ENCODE measurements around the gene SCAMP5.

SCAMP5 gene

DNA sequence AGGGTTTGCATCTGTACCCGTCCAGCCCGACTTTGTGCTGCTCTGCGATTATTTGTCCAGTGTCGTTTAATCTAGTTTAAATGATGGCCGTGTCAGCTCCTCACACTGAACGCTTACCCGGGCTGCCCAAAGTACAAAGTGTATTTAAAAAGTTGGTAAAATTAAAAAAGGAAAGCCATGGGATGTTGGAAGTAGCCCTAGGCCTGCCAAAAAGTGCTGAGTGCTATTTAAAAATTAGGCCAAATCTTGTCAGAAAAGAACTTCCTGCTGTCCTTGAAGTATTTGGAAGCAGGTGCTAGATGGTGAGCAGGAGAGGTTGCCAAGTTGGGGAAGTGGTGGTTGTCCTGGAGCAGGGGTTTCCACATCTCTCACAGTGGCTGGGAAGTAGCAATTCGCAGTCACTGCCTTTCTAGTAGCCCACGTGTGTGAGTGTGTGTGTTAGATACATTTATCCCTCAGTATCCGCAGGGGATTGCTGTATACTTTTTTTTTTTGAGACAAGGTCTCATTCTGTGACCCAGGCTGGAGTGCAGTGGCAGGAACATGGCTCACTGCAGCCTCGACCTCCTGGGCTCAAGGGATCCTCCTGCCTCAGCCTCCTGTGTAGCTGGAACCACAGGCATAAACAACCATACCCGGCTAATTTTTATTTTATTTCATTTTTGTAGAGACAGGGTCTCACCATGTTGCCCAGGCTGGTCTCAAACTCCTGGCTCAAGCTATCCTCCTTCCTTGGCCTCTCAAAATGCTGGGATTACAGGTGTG is 28.7 kb downstream of the SCAMP5 start:
- FAIRE-seq: no peak

DNA sequence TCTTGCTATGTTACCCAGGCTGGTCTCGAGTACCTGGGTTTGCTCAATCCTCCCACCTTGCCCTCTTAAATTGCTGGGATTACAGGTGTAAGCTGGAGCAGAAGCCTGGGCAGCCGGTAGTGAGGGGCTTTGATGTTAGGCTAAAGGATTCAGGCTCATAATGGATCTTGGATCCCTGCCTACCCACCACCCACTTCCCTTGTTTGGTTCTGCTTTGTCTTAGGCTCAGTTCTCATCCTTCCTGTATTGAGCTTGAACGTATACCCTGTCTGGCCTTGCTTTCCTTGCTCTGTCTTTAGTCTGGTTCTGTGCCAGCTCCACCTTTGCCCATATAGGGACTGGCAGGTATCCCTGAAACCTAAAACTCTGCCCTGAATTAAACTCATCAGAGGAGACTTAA is 29.7 kb downstream of the SCAMP5 start:
- no peak for FAIRE-seq

GRCh38 chr15:75025548-75026260 is 30.3 kb downstream of the SCAMP5 start:
- no peak for FAIRE-seq

DNA sequence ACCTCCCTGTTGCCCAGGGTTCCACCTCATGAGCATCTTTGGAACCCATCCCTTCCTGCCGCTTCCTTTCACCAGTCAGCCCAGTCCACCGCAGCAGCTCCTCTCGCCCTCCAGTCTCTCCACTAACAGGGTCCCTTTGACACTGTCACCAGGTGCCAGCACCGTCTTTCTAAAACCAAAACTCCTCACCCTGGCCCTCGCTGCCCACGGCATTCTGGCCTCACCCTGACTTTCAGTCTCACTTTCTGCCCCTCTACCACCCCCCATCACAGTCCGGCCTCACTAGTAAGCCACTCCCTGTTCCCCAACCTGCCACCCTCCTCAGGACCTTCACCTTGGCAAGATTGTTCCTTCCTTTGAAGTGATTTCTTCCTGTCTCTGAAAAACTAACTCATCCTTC is 32.2 kb downstream of the SCAMP5 start:
- no peak for FAIRE-seq

DNA sequence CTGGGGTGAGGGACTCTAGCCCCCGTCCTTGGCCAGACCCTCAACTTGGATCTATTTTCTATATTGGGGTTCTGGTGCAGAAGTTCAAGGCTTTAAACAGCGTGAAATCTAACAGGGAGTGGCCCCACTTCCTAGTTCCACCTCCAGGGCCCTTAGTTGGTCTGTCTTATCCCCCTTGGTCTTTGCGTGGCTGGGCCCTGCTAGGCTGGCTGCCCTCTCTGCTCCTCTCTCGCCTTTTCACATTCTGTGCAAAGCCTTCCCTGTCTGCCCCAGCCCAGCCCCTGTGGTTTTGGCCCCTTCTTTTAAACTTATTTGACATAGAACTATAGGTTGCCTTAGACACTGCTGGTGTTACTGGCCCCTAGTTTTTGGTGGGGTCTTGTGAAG is 33.6 kb downstream of the SCAMP5 start:
- no peak for FAIRE-seq

GRCh38 chr15:75029378-75030022 is 34.1 kb downstream of the SCAMP5 start:
- no peak for FAIRE-seq

DNA sequence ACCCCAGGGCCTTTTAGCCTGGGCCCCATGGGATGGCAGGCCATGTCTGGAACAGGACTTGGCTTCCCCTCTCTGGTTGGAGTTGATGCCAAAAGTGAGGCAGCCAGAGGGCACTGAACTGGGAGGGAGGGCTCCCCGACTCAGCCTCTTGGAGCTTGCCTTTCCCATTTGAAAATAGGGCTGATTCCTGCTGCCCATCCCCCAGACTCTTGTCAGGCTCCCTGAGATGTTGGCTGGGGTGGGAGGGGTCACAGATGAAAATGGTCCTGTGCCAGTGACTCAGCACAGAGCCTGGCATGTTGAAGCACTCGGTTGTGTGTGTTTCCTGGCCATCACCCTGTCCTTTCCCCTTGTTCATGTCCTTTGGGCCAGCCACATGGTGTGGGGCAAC is 34.7 kb downstream of the SCAMP5 start:
- FAIRE-seq: no peak

GRCh38 chr15:75030424-75030823 is 35.1 kb downstream of the SCAMP5 start:
- FAIRE-seq: no peak

DNA sequence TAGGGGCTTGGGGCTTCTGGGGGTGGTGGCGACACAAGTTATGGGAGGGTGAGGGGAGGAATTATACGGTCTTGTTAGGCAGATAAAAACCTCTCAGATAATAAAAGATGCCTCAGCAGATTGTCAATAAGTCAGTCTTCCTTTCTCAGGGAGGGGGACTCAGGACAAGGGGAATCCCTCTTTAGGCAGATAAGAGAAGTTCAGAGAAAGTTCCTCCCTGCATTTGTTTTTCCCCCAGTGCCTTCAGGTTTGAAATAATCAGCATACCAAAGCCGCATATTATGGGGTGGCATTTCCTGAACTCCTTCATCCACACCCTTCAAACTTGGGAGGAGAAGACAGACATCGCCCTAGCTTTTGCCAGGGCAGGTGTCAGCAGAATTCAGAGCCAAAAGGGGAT is 36.5 kb downstream of the SCAMP5 start:
- no peak for FAIRE-seq

DNA sequence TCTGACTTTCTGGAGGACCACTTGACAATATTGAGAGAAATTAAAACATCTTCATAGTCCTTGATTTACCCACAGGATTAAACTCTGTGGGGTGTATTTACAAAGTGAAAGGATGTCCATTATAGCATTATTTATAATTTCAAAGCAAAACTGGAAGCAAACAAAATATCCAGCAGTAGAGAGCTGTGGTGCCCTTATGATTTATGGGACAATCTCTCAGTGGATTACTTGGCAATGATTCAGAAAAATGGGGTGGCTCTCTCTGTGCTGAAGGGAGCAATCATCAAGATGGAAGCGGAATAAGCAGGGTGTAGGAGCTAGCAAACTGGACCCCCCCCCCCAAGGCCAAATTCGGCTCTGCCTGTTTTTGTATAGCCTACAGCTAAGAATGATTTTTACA is 37.0 kb downstream of the SCAMP5 start:
- no peak for FAIRE-seq

DNA sequence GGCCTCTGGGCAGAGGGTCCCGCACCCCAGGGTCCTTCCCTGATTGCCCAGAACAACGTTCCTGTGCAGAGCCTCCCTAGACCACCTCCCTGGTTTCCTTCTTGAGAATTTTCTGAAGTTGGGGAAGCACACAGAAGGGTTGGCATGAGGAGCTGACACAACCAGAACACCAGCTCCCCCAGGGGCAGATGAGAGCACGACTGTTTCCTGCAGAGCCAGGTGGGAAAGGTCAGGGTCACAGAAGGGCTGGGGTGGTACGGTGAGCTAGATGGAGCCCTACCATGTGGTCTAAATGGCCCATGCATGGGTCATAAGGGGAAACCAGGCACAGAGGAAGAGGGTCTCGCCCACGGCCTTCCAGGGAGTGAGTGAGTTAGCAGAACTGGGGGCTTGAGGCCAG is 38.4 kb downstream of the SCAMP5 start:
- no peak for FAIRE-seq

GRCh38 chr15:75034615-75035014 is 39.3 kb downstream of the SCAMP5 start:
- FAIRE-seq: no peak

DNA sequence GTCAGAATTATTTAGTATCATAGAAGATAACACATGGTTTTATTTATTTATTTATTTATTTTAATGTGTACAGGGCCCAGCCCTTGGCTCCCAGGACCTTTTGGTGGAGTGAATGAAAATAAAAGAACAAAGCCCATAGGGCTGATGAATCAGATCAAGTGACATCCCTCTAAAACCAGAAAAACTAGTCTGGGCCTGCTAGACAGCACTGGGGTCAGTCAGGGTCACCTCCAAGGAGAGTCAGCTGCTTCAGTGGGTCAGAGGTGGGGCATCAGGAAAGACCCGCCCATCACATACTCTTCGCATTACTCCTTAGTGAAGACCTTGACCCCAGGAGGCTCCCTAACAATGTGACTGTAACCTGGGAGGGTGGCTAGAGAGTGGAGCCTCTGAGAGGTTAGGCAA is 40.9 kb downstream of the SCAMP5 start:
- FAIRE-seq: no peak

DNA sequence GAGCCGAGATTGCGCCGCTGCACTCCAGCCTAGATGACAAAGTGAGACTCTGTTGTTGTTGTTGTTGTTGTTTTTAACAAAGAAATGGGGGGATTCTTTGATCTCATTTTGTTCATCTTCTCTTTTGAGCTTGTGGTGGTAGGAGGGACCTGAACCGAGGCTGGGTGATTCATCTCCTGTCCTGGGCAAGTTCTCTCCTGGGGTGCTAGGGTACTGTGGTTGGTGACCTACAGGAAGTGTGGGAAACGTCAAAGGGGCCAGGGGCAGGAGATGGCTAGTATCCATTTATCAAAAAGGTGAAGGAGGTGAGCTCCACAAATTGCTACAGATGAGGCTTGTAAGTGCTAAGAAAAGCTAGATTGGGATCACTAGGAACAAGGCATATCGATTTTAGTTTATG is 42.3 kb downstream of the SCAMP5 start:
- no peak for FAIRE-seq

GRCh38 chr15:75038231-75038630 is 42.9 kb downstream of the SCAMP5 start:
- no peak for FAIRE-seq

DNA sequence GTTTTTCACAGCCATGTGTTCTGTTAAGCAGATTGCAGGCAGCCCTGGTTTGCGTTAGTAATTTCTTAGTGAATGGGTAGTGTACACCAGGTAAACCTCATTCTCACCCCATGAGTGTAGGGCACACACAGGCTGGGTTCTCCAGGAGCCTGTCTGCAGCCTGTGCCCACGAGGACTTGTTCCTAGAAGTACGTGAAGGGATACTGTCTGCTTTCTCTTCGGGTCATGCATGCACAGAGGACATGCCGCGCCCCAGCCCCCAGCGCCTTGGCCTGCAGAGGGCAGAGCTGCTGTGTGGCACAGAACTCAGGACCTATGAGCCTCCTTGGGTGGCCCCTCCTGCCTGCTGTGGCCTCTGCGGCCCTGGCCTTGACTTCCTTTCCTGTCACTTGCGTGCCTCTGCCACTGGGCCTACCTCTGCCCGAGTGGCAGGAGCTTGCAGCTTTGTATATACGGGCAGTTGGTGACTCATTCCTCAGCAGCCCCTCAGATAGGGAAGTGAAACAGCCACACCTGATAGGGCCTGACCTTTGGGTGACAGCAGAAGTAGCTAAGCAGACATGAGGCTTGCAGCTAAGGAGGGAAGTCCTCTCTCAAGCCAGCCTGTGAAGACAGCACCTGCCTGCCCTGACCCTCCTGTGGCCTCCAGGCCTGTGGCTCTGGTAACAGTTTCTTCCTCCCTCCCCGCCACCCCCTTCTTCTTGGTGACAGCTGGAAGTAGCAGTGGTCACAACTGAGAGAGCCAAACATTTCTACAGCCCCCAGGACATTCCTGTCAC is 47.6 kb downstream of the SCAMP5 start:
- no peak for FAIRE-seq

DNA sequence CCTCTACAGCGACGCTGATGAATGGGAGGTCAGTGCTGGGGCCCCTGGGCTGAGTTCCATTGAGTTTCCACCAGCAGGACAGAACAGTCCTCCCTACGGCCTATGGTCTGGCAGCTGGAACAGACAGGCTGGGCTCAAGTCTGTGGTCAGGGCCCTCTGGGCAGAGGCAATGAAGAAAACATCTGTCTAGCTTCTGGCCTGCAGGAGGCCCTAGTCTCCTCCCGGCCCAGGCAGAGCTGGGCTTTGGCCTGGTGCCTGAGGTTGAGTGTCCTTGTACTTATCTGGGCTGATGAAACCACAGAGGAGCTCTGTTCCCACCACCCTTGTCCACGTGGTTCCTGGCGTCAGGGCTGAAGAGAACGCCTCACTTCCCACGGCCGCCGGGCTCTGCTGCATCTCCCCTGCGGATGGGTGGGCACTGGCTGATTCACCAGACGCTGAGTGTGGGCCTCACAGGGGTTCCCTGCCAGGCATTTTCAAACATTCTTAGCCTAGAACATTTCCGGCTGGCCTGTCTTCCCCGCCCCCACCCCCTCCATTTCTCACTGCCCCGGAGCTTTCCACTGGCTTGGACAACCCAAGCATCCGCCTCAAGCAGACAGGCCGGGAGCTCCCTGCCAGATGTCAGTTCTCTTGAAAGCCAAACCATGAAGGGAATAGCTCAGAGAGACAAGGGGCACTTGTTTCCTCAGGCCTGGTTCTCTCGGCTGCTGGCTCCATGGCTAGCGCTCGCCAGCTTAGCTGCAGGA is 48.3 kb downstream of the SCAMP5 start:
- FAIRE-seq: no peak

GRCh38 chr15:75044258-75044878 is 49.0 kb downstream of the SCAMP5 start:
- FAIRE-seq: no peak

DNA sequence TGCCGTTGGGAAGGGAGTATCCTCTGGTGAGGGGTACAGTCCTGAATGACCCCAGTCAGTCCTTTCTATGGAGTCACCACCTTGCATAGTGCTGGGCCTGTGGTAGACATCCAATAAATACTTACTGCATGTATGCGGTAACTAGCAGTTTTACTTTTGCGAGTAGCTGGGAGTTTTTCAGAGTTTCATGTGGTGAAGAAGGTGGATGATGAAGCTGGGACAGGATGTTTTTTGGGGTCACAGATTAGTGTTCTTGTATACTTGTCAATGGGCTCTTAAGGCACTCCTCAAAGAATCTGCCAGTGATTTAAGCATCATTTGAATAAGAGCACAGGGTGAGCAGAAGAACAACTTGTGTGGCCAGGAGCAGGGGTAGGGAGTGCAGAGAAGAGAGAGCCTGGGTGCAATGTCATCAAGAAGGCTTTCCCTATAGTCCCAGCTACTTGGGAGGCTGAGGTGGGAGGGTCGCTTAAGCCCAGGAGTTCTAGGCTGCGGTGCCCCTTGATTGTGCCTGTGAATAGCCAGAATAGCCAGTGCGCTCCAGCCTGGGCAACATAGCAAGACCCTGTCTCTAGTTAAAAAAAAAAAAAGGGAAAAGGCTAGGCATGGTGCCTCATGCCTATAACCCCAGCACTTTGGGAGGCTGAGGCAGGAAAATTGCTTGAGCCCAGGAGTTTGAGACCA is 50.1 kb downstream of the SCAMP5 start:
- FAIRE-seq: no peak

- no peak for FAIRE-seq
Observed at GRCh38 chr15:75048394-75048793, 53.0 kb downstream of the SCAMP5 start.

GRCh38 chr15:75049392-75049791 is 54.0 kb downstream of the SCAMP5 start:
- no peak for FAIRE-seq

- FAIRE-seq: no peak
Observed at GRCh38 chr15:75050283-75050682, 54.9 kb downstream of the SCAMP5 start.
